HepG2 (cell line): ENCODE results near the gene SH3D21. TPM values are rescaled to one million over a fixed set of nuclear protein-coding genes. Genes with fewer than 3 reads are reported as not detected.

ENCODE experiments used
- CEBPB ChIP-seq: IDR thresholded peaks from 2 replicates; pipeline ENCODE4 v1.6.1; 2011; ENCODE audit warnings: low read depth, low read length, improper control_type of control experiment, borderline replicate concordance
- HES4 ChIP-seq: sonication (generic); formaldehyde crosslinking; IDR thresholded peaks from 2 replicates; pipeline ENCODE4 v1.9.0; 2021; ENCODE audit warnings: mild to moderate bottlenecking, missing genetic modification reagents, borderline replicate concordance
- HMG20B ChIP-seq: conservative IDR thresholded peaks from 2 replicates; pipeline ENCODE4 v1.6.1; 2016; ENCODE audit warnings: missing genetic modification reagents, missing compliant biosample characterization
- HNRNPLL ChIP-seq: fragments of 200-400 bp; formaldehyde crosslinking; IDR thresholded peaks from 2 replicates; pipeline ENCODE4 v1.6.1; 2017; ENCODE audit warnings: mild to moderate bottlenecking, low read depth, low read length; ENCODE audit not compliant: poor library complexity, severe bottlenecking
- HNRNPUL1 ChIP-seq: fragments of 200-400 bp; formaldehyde crosslinking; IDR thresholded peaks from 2 replicates; pipeline ENCODE4 v1.6.1; 2017; ENCODE audit warnings: low read depth, mild to moderate bottlenecking, low read length, moderate library complexity
- KDM3A ChIP-seq: IDR thresholded peaks from 2 replicates; pipeline ENCODE4 v1.6.1; 2018; ENCODE audit warnings: low read depth, missing compliant biosample characterization
- MYNN ChIP-seq: sonication (generic); formaldehyde crosslinking; IDR thresholded peaks from 2 replicates; pipeline ENCODE4 v1.4.0; 2020; ENCODE audit warnings: mild to moderate bottlenecking, low read depth, missing genetic modification reagents
- RFX5 ChIP-seq: IDR thresholded peaks from 2 replicates; pipeline ENCODE4 v1.6.1; 2011; ENCODE audit warnings: low read depth, low read length, improper control_type of control experiment
- THAP11 ChIP-seq: IDR thresholded peaks from 2 replicates; pipeline ENCODE4 v1.6.1; 2016; ENCODE audit warnings: missing biosample characterization, missing genetic modification reagents
- ZBTB20 ChIP-seq: sonication (generic); formaldehyde crosslinking; IDR thresholded peaks from 2 replicates; pipeline ENCODE4 v1.8.1; 2023; ENCODE audit warnings: missing genetic modification reagents, low read depth, mild to moderate bottlenecking, borderline replicate concordance
- ZMYM2 ChIP-seq: sonication (generic); formaldehyde crosslinking; IDR thresholded peaks from 2 replicates; pipeline ENCODE4 v1.8.0; 2022; ENCODE audit warnings: mild to moderate bottlenecking, missing genetic modification reagents
- ZNF3 ChIP-seq: IDR thresholded peaks from 2 replicates; pipeline ENCODE4 v1.7.0; 2017; ENCODE audit warnings: inconsistent platforms
- ZNF317 ChIP-seq: sonication (generic); formaldehyde crosslinking; IDR thresholded peaks from 2 replicates; pipeline ENCODE4 v1.5.0; 2020; ENCODE audit warnings: mild to moderate bottlenecking, missing genetic modification reagents
- ZNF550 ChIP-seq: sonication (generic); formaldehyde crosslinking; IDR thresholded peaks from 2 replicates; pipeline ENCODE4 v1.4.0; 2020; ENCODE audit warnings: mild to moderate bottlenecking, missing genetic modification reagents, borderline replicate concordance
- polyA plus RNA-seq, 8 experiments: library from polyadenylated mRNA; depleted of rRNA in 3 of 8; stranded (reverse) in 7 of 8; unstranded in 1 of 8; fragments of >200 nt; fragmentation: Illumina TruSeq in 4 of 8; extraction: Trizol in 4 of 8; gene quantifications; 2 replicates each; pipeline versions ENCODE4 v1.2.1 to v1.2.3, GENCODE V29; 2011 to 2016; ENCODE audit warnings: low read depth in 4 of 8, missing spikeins in 1 of 8, mixed read lengths in 1 of 8; ENCODE audit not compliant: insufficient read depth in 1 of 8
- total RNA-seq, 5 experiments: library from RNA; depleted of rRNA; stranded (reverse); fragments of >200 nt; fragmentation: Illumina TruSeq; extraction: Trizol; gene quantifications; 2 replicates each; pipeline ENCODE4 v1.2.3, GENCODE V29; 2016; ENCODE audit warnings: low read depth in 1 of 5
- TF ChIP-seq, protein P1 (sequence below): sonication (generic); formaldehyde crosslinking; conservative IDR thresholded peaks from 2 replicates; pipeline ENCODE4 v1.4.0; 2020; ENCODE audit warnings: missing genetic modification reagents
- TF ChIP-seq, protein P2 (sequence below): sonication (generic); formaldehyde crosslinking; IDR thresholded peaks from 2 replicates; pipeline ENCODE4 v1.9.0; 2022; ENCODE audit warnings: missing genetic modification reagents, mild to moderate bottlenecking, borderline replicate concordance
- TF ChIP-seq, protein P3 (sequence below): sonication (generic); formaldehyde crosslinking; IDR thresholded peaks from 2 replicates; pipeline ENCODE4 v1.5.1; 2020; ENCODE audit warnings: mild to moderate bottlenecking, missing genetic modification reagents, moderate library complexity
- TF ChIP-seq, protein P4 (sequence below): sonication (generic); formaldehyde crosslinking; IDR thresholded peaks from 2 replicates; pipeline ENCODE4 v1.4.0; 2020; ENCODE audit warnings: mild to moderate bottlenecking, missing genetic modification reagents
- TF ChIP-seq, protein P5 (sequence below): IDR thresholded peaks from 2 replicates; pipeline ENCODE4 v1.6.1; 2012; ENCODE audit warnings: inconsistent platforms
- TF ChIP-seq, protein P6 (sequence below): IDR thresholded peaks from 2 replicates; pipeline ENCODE4 v1.6.1; 2016; ENCODE audit warnings: low read depth, borderline replicate concordance
- TF ChIP-seq, protein P7 (sequence below): sonication (generic); formaldehyde crosslinking; IDR thresholded peaks from 2 replicates; pipeline ENCODE4 v1.4.0; 2020; ENCODE audit warnings: missing genetic modification reagents

Gene SH3D21
- total and polyA plus RNA-seq, 2 of the 13 experiments (the other 11 are each of a cell fraction or from before 2014, with no cell fraction given): 5.1 to 8.6 TPM

DNA sequence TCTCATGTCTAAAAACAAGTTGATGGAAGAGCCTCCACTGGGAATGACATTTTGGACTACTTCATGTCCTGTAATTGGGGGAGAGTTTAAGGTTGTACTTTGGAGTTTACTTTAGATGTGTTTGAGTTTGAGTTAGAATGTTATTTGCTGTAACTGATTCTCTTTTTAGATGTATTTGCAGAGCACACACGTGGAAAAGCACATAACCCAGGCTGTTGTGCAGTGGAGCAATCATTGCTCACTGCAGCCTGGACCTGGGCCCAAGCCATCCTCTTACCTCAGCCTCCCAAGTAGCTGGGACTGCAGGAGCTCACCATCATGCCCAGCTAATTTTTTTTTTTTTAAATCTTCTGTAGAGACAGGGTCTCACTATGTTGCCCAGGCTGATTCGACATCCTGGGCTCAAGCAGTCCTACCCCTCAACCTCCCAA, 36.7 kb upstream of the SH3D21 start (continued):
- TF ChIP-seq, protein P1, sequence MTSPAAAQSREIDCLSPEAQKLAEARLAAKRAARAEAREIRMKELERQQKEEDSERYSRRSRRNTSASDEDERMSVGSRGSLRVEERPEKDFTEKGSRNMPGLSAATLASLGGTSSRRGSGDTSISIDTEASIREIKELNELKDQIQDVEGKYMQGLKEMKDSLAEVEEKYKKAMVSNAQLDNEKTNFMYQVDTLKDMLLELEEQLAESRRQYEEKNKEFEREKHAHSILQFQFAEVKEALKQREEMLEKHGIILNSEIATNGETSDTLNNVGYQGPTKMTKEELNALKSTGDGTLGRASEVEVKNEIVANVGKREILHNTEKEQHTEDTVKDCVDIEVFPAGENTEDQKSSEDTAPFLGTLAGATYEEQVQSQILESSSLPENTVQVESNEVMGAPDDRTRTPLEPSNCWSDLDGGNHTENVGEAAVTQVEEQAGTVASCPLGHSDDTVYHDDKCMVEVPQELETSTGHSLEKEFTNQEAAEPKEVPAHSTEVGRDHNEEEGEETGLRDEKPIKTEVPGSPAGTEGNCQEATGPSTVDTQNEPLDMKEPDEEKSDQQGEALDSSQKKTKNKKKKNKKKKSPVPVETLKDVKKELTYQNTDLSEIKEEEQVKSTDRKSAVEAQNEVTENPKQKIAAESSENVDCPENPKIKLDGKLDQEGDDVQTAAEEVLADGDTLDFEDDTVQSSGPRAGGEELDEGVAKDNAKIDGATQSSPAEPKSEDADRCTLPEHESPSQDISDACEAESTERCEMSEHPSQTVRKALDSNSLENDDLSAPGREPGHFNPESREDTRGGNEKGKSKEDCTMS (CRISPR knock-in tag): no peak
- TF ChIP-seq, protein P2, sequence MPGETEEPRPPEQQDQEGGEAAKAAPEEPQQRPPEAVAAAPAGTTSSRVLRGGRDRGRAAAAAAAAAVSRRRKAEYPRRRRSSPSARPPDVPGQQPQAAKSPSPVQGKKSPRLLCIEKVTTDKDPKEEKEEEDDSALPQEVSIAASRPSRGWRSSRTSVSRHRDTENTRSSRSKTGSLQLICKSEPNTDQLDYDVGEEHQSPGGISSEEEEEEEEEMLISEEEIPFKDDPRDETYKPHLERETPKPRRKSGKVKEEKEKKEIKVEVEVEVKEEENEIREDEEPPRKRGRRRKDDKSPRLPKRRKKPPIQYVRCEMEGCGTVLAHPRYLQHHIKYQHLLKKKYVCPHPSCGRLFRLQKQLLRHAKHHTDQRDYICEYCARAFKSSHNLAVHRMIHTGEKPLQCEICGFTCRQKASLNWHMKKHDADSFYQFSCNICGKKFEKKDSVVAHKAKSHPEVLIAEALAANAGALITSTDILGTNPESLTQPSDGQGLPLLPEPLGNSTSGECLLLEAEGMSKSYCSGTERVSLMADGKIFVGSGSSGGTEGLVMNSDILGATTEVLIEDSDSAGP (CRISPR knock-in tag): no peak
- TF ChIP-seq HMG20B (CRISPR knock-in tag) (peak; percentile 90), THAP11 (CRISPR knock-in tag) (peak; percentile 70), CEBPB (peak; percentile 93), ZMYM2 (peak; percentile 57; the same call in 1 of the 2 replicates), ZNF317 (CRISPR knock-in tag) (peak; percentile 87), ZBTB20 (CRISPR knock-in tag) (peak; percentile 46; the same call in 1 of the 2 replicates), HNRNPUL1 (no peak), ZNF3 (CRISPR knock-in tag) (peak; percentile 60; the same call in 1 of the 2 replicates), HES4 (CRISPR knock-in tag) (no peak), HNRNPLL (no peak), ZNF550 (CRISPR knock-in tag) (no peak), KDM3A (CRISPR knock-in tag) (peak; percentile 68; the same call in 1 of the 2 replicates), MYNN (CRISPR knock-in tag) (no peak), RFX5 (no peak)
- TF ChIP-seq, protein P3, sequence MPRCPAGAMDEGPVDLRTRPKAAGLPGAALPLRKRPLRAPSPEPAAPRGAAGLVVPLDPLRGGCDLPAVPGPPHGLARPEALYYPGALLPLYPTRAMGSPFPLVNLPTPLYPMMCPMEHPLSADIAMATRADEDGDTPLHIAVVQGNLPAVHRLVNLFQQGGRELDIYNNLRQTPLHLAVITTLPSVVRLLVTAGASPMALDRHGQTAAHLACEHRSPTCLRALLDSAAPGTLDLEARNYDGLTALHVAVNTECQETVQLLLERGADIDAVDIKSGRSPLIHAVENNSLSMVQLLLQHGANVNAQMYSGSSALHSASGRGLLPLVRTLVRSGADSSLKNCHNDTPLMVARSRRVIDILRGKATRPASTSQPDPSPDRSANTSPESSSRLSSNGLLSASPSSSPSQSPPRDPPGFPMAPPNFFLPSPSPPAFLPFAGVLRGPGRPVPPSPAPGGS (CRISPR knock-in tag): no peak
- TF ChIP-seq, protein P4, sequence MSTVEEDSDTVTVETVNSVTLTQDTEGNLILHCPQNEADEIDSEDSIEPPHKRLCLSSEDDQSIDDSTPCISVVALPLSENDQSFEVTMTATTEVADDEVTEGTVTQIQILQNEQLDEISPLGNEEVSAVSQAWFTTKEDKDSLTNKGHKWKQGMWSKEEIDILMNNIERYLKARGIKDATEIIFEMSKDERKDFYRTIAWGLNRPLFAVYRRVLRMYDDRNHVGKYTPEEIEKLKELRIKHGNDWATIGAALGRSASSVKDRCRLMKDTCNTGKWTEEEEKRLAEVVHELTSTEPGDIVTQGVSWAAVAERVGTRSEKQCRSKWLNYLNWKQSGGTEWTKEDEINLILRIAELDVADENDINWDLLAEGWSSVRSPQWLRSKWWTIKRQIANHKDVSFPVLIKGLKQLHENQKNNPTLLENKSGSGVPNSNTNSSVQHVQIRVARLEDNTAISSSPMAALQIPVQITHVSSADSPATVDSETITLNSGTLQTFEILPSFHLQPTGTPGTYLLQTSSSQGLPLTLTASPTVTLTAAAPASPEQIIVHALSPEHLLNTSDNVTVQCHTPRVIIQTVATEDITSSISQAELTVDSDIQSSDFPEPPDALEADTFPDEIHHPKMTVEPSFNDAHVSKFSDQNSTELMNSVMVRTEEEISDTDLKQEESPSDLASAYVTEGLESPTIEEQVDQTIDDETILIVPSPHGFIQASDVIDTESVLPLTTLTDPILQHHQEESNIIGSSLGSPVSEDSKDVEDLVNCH (CRISPR knock-in tag): no peak
- TF ChIP-seq, protein P5, sequence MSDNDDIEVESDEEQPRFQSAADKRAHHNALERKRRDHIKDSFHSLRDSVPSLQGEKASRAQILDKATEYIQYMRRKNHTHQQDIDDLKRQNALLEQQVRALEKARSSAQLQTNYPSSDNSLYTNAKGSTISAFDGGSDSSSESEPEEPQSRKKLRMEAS: peak; percentile 88
- TF ChIP-seq, protein P6, sequence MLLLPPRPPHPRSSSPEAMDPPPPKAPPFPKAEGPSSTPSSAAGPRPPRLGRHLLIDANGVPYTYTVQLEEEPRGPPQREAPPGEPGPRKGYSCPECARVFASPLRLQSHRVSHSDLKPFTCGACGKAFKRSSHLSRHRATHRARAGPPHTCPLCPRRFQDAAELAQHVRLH (CRISPR knock-in tag): peak; percentile 50; the same call in 1 of the 2 replicates
- TF ChIP-seq, protein P7, sequence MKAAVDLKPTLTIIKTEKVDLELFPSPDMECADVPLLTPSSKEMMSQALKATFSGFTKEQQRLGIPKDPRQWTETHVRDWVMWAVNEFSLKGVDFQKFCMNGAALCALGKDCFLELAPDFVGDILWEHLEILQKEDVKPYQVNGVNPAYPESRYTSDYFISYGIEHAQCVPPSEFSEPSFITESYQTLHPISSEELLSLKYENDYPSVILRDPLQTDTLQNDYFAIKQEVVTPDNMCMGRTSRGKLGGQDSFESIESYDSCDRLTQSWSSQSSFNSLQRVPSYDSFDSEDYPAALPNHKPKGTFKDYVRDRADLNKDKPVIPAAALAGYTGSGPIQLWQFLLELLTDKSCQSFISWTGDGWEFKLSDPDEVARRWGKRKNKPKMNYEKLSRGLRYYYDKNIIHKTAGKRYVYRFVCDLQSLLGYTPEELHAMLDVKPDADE (CRISPR knock-in tag): no peak
